ENCODE data around the gene DYSF. TPM values are rescaled to one million over a fixed set of nuclear protein-coding genes. Genes with fewer than 3 reads are reported as not detected.

Gene DYSF
- total and polyA plus RNA-seq, 2 donors (not counting 1 experiment from before 2014, with no cell fraction given): 0.17 to 0.43 TPM

- POLR2A ChIA-PET: no interaction called here
- Histone ChIP-seq H3K9ac (ENCODE audit: low read length) (no peak overlapping the region), H3K36me3 (replicated peaks in 1 of 2; ENCODE audit: control extremely low read depth in 1 of 2, control insufficient read depth in 1 of 2, extremely low read depth in 1 of 2, insufficient read depth in 2 of 2, low read length in 1 of 2) (no peaks in the 10 kb centered on the region), H3K9me3 (ENCODE audit: control extremely low read depth in 1 of 3, control insufficient read depth in 2 of 3, insufficient read depth in 1 of 3, low read length in 2 of 3) (peaks cover 0 to 10% (median 0%) of the 10 kb centered on the region in 3 donors), H3K4me2 (replicated peaks; ENCODE audit: low read depth, low read length, poor library complexity, severe bottlenecking) (no peak overlapping the region), H3K79me2 (ENCODE audit: control insufficient read depth, insufficient read depth, low read length) (no peaks in the 10 kb centered on the region), H3K27ac (ENCODE audit: low read length in 2 of 2) (no peak overlapping the region), H4K20me1 (ENCODE audit: control insufficient read depth, insufficient read depth, low read length, poor library complexity, severe bottlenecking) (no peaks in the 10 kb centered on the region), H3K4me1 (ENCODE audit: control insufficient read depth in 2 of 2, insufficient read depth in 2 of 2, low read length in 2 of 2) (no peaks in the 10 kb centered on the region), H2AFZ (ENCODE audit: insufficient read depth, low read depth, low read length, poor library complexity, severe bottlenecking) (no peak overlapping the region), H3K4me3 (ENCODE audit: control extremely low read depth in 1 of 5, extremely low read depth in 1 of 5, insufficient read depth in 1 of 5, low read depth in 2 of 5, low read length in 4 of 5) (no peak overlapping the region), H3K27me3 (replicated peaks in 1 of 4; ENCODE audit: control extremely low read depth in 1 of 4, control insufficient read depth in 3 of 4, insufficient read depth in 4 of 4, low read length in 3 of 4) (no peaks in the 10 kb centered on the region)
- intact Hi-C loops (cut with micrococcal nuclease): no loop called here
- ATAC-seq (ENCODE audit: low read depth): no peak
- no peak for DNase-seq
- H3K4me1 Mint-ChIP-seq: no peaks in the 10 kb centered on the region
- CTCF ChIA-PET: no interaction called here
- TF ChIP-seq CTCF (IDR thresholded peaks at IDR 0.05) (no peak), EZH2 (IDR thresholded peaks at IDR 0.05; ENCODE audit: borderline replicate concordance, insufficient read depth, low read depth, low read length, poor library complexity, severe bottlenecking) (no peak)
- H3K27ac Mint-ChIP-seq: no peak overlapping the region
- H3K9me3 Mint-ChIP-seq (ENCODE audit: insufficient read depth): peaks cover 2% of the 10 kb centered on the region
- no peak overlapping the region for H3K4me3 Mint-ChIP-seq
- WGBS (ENCODE audit: insufficient coverage): no CpG with 5 or more reads among the region's 1 CpG
- no peaks in the 10 kb centered on the region for H3K27me3 Mint-ChIP-seq
These were observed 271.4 kb downstream of the DYSF start for GRCh38 chr2:71724793-71725192.

GRCh38 chr2:71725836-71726235, 272.5 kb downstream of the DYSF start:
- Histone ChIP-seq H3K9me3 (ENCODE audit: control extremely low read depth in 1 of 3, control insufficient read depth in 2 of 3, insufficient read depth in 1 of 3, low read length in 2 of 3) (peaks cover 0 to 13% (median 0%) of the 10 kb centered on the region in 3 donors), H3K79me2 (ENCODE audit: control insufficient read depth, insufficient read depth, low read length) (no peaks in the 10 kb centered on the region), H3K4me3 (ENCODE audit: control extremely low read depth in 1 of 5, extremely low read depth in 1 of 5, insufficient read depth in 1 of 5, low read depth in 2 of 5, low read length in 4 of 5) (no peak overlapping the region), H2AFZ (ENCODE audit: insufficient read depth, low read depth, low read length, poor library complexity, severe bottlenecking) (no peak overlapping the region), H4K20me1 (ENCODE audit: control insufficient read depth, insufficient read depth, low read length, poor library complexity, severe bottlenecking) (no peaks in the 10 kb centered on the region), H3K36me3 (replicated peaks in 1 of 2; ENCODE audit: control extremely low read depth in 1 of 2, control insufficient read depth in 1 of 2, extremely low read depth in 1 of 2, insufficient read depth in 2 of 2, low read length in 1 of 2) (no peaks in the 10 kb centered on the region), H3K9ac (ENCODE audit: low read length) (no peak overlapping the region), H3K4me1 (ENCODE audit: control insufficient read depth in 2 of 2, insufficient read depth in 2 of 2, low read length in 2 of 2) (no peaks in the 10 kb centered on the region), H3K4me2 (replicated peaks; ENCODE audit: low read depth, low read length, poor library complexity, severe bottlenecking) (no peak overlapping the region), H3K27me3 (replicated peaks in 1 of 4; ENCODE audit: control extremely low read depth in 1 of 4, control insufficient read depth in 3 of 4, insufficient read depth in 4 of 4, low read length in 3 of 4) (no peaks in the 10 kb centered on the region), H3K27ac (ENCODE audit: low read length in 2 of 2) (no peak overlapping the region)
- POLR2A ChIA-PET: no interaction called here
- no peak for ATAC-seq (ENCODE audit: low read depth)
- Mint-ChIP-seq H3K4me1 (no peaks in the 10 kb centered on the region), H3K4me3 (no peak overlapping the region), H3K27me3 (no peaks in the 10 kb centered on the region), H3K27ac (no peak overlapping the region), H3K9me3 (ENCODE audit: insufficient read depth) (peaks cover 2% of the 10 kb centered on the region)
- intact Hi-C loops (cut with micrococcal nuclease): no loop called here
- CTCF ChIA-PET: no interaction called here
- no peak for DNase-seq
- no peak for TF ChIP-seq CTCF (IDR thresholded peaks at IDR 0.05)

Measured in B cell (primary cell).